Brain microvascular endothelial cell (primary cell): ENCODE measurements around the gene MTCH1.
"Not testable (repeated sequence)": the region's sequence is repeated elsewhere in the genome, so short reads cannot be mapped to it uniquely, and the experiment has no call there.

ENCODE experiments used
- DNase-seq: peaks from one replicate; pipeline ENCODE4 v3.0.0-alpha.2; 2020
- H3K27ac ChIP-seq: fragments of 250-450 bp; sonication (Bioruptor Pico); 2 replicates; pipeline ENCODE4 v1.5.1; 2020; ENCODE audit warnings: mild to moderate bottlenecking, moderate library complexity
- H3K27me3 ChIP-seq: fragments of 250-450 bp; sonication (Bioruptor Pico); replicated peaks from 2 replicates; pipeline ENCODE4 v1.5.1; 2020; ENCODE audit warnings: mild to moderate bottlenecking
- H3K36me3 ChIP-seq: fragments of 250-450 bp; sonication (Bioruptor Pico); replicated peaks from 2 replicates; pipeline ENCODE4 v1.5.1; 2020; ENCODE audit warnings: mild to moderate bottlenecking
- H3K4me3 ChIP-seq: 2 replicates; pipeline ENCODE4 v1.5.1; 2011; ENCODE audit warnings: low read depth, mild to moderate bottlenecking, control low read depth, low read length, moderate library complexity
- CTCF ChIP-seq: IDR thresholded peaks from 2 replicates; pipeline ENCODE4 v1.5.1; 2011; ENCODE audit warnings: low read depth, mild to moderate bottlenecking, moderate library complexity, low read length, control low read depth, inconsistent platforms; ENCODE audit errors: missing control alignments
- in situ Hi-C: cut with HindIII; loops from 2 replicates; pipeline ENCODE4 v1.10.0; 2017; ENCODE audit warnings: low sequenced_read_pairs, low pct_ligation_motif_present

The MTCH1 gene

DNA sequence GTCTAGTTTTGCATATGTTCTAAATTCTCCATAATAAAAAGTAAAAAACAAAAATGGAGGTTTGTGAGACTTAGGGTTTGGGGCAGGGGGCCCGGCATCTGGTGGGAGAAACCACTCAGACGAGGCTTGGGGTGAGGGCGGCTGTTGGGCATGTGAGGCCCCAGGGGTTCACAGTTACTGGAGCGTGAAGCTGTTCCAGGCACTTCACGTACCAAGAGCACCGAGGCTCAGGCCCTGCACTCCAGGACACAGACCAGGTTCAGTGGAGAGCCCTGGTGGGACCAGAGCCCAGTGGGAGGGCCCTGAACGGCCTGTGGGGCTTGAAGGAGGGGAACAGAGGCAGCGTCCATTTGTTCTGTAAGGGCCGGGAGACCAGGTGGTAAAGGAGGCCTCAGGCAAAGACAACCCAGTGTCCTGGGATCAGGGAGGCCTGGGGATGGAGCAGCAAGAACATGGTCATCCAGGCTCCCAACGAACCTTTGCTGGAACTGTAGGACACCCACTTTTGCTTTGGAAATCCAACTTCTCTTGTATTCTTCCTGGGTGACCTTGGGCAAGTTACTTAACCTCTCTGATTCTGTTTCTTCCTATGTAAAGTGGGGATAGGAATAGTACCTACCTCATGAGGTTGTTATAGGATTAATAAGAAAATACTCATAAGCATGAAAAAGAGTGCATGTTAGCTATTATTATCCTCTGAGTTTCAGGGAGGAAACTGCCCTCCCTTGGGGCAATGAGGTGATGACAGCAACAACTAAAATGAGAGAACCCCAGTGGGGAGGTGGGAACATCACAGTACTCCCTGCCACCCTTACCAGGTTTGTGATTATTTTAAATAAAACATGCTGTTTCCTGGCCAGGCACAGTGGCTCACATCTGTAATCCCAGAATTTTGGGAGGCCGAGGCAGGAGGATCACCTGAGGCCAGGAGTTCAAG, 18.3 kb upstream of the MTCH1 start:
- no peak for DNase-seq
- in situ Hi-C loops, result loop anchor here (25.0 kb wide), 1 partner anchor 242 kb away; no protein-coding TSS in a partner anchor
- Histone ChIP-seq H3K36me3 (no peaks in the 10 kb centered on the region), H3K27me3 (no peaks in the 10 kb centered on the region), H3K4me3 (no peak overlapping the region), H3K27ac (no peak overlapping the region)
- no peak for TF ChIP-seq CTCF

DNA sequence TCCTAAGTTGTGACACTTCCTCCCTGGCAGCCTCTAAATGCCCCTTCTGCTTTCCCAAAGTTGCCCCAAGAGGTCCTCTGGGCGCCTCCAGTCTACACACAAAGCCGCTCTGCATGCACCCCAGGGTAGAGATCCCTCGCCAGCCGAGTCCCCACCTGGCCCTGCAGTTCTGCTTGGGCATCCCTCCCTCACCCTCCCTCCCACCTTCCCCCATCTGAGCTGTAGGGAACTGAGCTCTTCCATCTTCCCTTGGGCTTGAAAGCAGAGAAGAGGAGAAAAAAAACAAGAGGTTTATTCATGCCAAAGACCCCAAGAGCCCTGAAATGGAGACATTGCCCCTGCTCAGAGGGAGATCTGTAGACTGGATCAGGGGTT, 13.7 kb upstream of the MTCH1 start:
- Histone ChIP-seq H3K36me3 (no peaks in the 10 kb centered on the region), H3K4me3 (no peak overlapping the region), H3K27ac (no peak overlapping the region), H3K27me3 (no peaks in the 10 kb centered on the region)
- TF ChIP-seq CTCF, result no peak
- DNase-seq, result no peak
- in situ Hi-C loops, result loop anchor here (25.0 kb wide), 1 partner anchor 237 kb away; no protein-coding TSS in a partner anchor

DNA sequence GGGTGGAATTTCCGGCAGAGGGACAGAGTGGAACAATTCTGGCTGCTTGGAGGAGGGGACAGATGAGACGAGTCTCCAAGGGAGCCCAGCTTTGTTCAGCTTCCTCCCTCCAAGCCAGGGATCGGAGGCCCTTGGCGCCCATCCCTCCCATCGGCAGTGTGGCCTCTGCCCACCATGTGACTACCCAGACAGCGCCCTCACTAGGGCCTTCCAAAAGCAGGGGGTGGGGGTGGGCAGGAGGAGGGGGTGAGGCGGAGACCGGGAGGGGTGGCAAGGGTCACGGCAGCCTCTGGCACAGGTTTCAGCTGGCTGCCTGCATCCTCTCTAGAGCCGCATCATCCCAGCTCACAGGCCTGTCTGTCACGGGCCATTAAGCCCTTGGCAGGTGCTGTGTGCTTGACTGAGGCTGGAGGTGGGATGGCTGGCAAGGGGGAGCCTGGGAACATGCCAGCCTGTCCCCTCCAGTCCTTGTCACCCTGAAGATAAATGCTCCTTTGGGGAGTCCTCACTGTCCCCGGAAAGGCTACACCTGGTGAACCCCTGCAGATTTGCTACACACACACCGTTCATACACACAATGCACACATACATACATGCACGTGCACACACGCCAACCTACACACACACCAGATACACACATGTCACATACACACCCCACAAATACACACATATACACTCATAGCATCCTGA, 13.2 kb upstream of the MTCH1 start:
- TF ChIP-seq CTCF, result no peak
- no peaks in the 10 kb centered on the region for H3K27me3 ChIP-seq
- DNase-seq, result no peak
- in situ Hi-C loops, result no loop called here
- no peak overlapping the region for H3K27ac ChIP-seq
- H3K4me3 ChIP-seq, result no peak overlapping the region
- no peaks in the 10 kb centered on the region for H3K36me3 ChIP-seq

DNA sequence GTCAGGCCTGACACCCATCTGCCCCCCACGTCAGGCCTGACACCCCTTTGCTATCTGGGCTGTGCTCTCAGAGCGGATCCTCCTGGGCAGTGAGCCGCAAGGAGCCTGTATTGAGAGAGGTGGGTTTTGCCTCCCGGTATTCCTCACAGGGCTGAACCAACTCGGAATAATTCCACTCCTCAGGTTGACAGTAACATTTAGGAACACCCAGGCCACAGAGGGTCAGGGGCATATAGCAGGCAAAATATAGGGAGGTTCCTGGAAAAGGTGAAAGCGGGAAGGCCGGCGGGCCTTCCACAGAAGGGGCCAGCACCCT, 12.7 kb upstream of the MTCH1 start:
- in situ Hi-C loops, result no loop called here
- no peak overlapping the region for H3K4me3 ChIP-seq
- no peaks in the 10 kb centered on the region for H3K36me3 ChIP-seq
- no peak overlapping the region for H3K27ac ChIP-seq
- no peak for TF ChIP-seq CTCF
- no peaks in the 10 kb centered on the region for H3K27me3 ChIP-seq
- no peak for DNase-seq

DNA sequence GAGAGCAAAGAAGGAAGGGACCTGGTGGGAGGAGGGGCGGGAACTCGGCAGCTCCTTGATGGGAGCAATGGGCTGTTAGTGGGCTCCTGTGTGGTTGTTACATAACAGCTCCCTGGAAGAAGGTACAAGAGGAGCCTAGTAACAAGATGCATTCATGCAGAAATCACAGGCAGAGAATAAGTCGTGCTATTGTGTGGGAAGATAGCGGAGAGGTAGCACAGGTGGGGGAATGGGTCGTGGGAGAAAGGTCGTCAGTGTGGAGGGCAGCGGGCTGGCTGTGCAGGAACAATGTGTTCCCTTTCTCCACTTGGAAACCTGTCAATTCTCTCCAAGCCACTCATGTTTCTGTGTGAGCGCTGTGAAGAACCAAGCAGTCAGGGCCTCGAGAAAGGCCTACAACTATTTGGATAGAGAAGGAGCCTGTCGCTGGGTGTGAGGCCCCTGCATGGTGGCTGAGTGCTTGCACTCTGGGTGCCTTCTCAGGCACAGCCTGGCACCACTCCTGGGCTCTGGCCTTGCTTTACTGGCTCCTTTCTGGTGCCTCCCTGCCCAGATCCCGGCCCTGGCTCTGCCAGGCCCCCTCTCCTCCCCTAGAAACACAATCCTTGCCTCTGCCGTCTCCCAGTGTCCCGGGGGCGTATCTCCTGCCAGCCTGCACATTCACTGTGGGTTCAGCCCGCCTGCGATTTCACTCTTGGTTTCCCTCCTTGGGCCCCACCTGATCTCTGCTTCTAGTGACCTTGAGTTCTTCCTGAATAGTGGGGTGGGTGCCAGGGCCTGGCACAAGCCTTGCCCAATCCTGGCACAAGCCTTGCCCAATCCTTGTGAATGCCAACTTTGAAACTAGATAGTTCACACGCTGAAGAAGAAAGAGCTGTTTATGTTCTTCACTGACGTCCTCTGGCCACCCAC, 12.1 kb upstream of the MTCH1 start:
- no peak overlapping the region for H3K27ac ChIP-seq

DNA sequence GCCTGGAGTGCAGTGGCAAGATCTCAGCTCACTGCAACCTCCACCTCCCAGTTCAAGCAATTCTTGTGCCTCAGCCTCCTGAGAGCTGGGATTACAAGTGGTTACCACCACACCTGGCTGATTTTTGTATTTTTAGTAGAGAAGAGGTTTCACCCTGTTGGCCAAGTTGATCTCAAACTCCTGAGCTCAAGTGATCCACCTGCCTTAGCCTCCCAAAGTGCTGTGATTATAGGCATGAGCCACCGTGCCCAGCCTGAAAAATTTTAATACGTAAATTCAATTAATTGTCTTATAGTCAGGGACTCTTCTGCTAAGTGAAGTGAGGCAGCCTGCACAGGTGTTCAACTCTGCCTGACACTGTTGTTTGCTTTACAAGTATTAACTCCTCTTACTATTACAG, 4.4 kb upstream of the MTCH1 start:
- H3K27me3 ChIP-seq, H3K4me3 ChIP-seq, H3K36me3 ChIP-seq, in situ Hi-C loops, H3K27ac ChIP-seq, DNase-seq: not testable (repeated sequence)

More for the DNA sequence above, 12.1 kb upstream of the MTCH1 start:
- no peaks in the 10 kb centered on the region for H3K27me3 ChIP-seq
- H3K36me3 ChIP-seq, result no peaks in the 10 kb centered on the region
- no peak overlapping the region for H3K4me3 ChIP-seq
- TF ChIP-seq CTCF, result no peak
- in situ Hi-C loops, result no loop called here
- DNase-seq, result no peak
